KMS-11 (cell line): ENCODE measurements around the gene SSRP1.
"Not testable (repeated sequence)": the region's sequence is repeated elsewhere in the genome, so short reads cannot be mapped to it uniquely, and the experiment has no call there.

ENCODE experiments used
- H2AFZ ChIP-seq: fragments of 200-600 bp; sonication (generic); 2 replicates; pipeline ENCODE4 v1.6.1; 2016; ENCODE audit warnings: antibody characterized with exemption, mixed run types, low read depth
- H3K27ac ChIP-seq: fragments of 200-600 bp; sonication (generic); 2 replicates; pipeline ENCODE4 v1.6.1; 2016; ENCODE audit warnings: mild to moderate bottlenecking, mixed run types
- H3K27me3 ChIP-seq: fragments of 200-600 bp; sonication (generic); 2 replicates; pipeline ENCODE4 v1.6.1; 2017; ENCODE audit warnings: mild to moderate bottlenecking, low read depth, mixed run types, moderate library complexity; ENCODE audit not compliant: insufficient read depth
- H3K36me3 ChIP-seq: fragments of 200-600 bp; sonication (generic); 2 replicates; pipeline ENCODE4 v1.6.1; 2017; ENCODE audit warnings: mild to moderate bottlenecking, mixed run types; ENCODE audit not compliant: insufficient read depth
- H3K4me1 ChIP-seq: fragments of 200-600 bp; sonication (generic); 2 replicates; pipeline ENCODE4 v1.6.1; 2016; ENCODE audit warnings: mild to moderate bottlenecking, low read depth, mixed run types; ENCODE audit not compliant: poor library complexity, severe bottlenecking
- H3K4me2 ChIP-seq: fragments of 200-600 bp; sonication (generic); 2 replicates; pipeline ENCODE4 v1.7.0; 2016; ENCODE audit warnings: mild to moderate bottlenecking, mixed run types
- H3K4me3 ChIP-seq: fragments of 200-600 bp; sonication (generic); IDR thresholded peaks from 2 replicates; pipeline ENCODE4 v1.6.1; 2017; ENCODE audit warnings: low read depth, low read length, mixed read lengths; ENCODE audit not compliant: insufficient read depth
- H3K79me2 ChIP-seq: fragments of 200-600 bp; sonication (generic); 2 replicates; pipeline ENCODE4 v1.6.1; 2016; ENCODE audit warnings: low read depth, mixed run types; ENCODE audit not compliant: insufficient read depth
- H3K9ac ChIP-seq: fragments of 200-600 bp; sonication (generic); 2 replicates; pipeline ENCODE4 v1.6.1; 2016; ENCODE audit warnings: mild to moderate bottlenecking, mixed run types
- H4K20me1 ChIP-seq: fragments of 200-600 bp; sonication (generic); 2 replicates; pipeline ENCODE4 v1.6.1; 2016; ENCODE audit warnings: mild to moderate bottlenecking, mixed run types; ENCODE audit not compliant: insufficient read depth
- CTCF ChIP-seq: fragments of 200-600 bp; sonication (generic); conservative IDR thresholded peaks from 2 replicates; pipeline ENCODE4 v1.6.1; 2017; ENCODE audit warnings: low read depth, mild to moderate bottlenecking, antibody characterized with exemption, low read length, moderate library complexity, mixed read lengths

Gene SSRP1

GRCh38 chr11:57341250-57341808, 5.6 kb upstream of the SSRP1 start:
- Histone ChIP-seq H3K79me2 (no peaks in the 10 kb centered on the region), H2AFZ (no peak overlapping the region), H3K4me2 (no peak overlapping the region), H3K4me1 (peaks cover 4% of the 10 kb centered on the region), H3K36me3 (no peaks in the 10 kb centered on the region), H4K20me1 (no peaks in the 10 kb centered on the region), H3K27me3 (no peaks in the 10 kb centered on the region), H3K9ac (no peak overlapping the region), H3K27ac (no peak overlapping the region), H3K4me3 (no peak overlapping the region)
- no peak for TF ChIP-seq CTCF

GRCh38 chr11:57340039-57340615, 4.4 kb upstream of the SSRP1 start:
- no peaks in the 10 kb centered on the region for H3K36me3 ChIP-seq
- no peak overlapping the region for H2AFZ ChIP-seq
- no peak for TF ChIP-seq CTCF
- no peak overlapping the region for H3K27ac ChIP-seq
- H3K9ac ChIP-seq: no peak overlapping the region
- peaks cover 3% of the 10 kb centered on the region for H3K79me2 ChIP-seq
- no peaks in the 10 kb centered on the region for H3K27me3 ChIP-seq
- no peaks in the 10 kb centered on the region for H4K20me1 ChIP-seq
- no peak overlapping the region for H3K4me3 ChIP-seq
- no peak overlapping the region for H3K4me2 ChIP-seq
- H3K4me1 ChIP-seq: peaks cover 8% of the 10 kb centered on the region

GRCh38 chr11:57339328-57339727, 3.6 kb upstream of the SSRP1 start:
- H4K20me1 ChIP-seq: no peaks in the 10 kb centered on the region
- H3K36me3 ChIP-seq: no peaks in the 10 kb centered on the region
- no peak for TF ChIP-seq CTCF
- no peak overlapping the region for H2AFZ ChIP-seq
- H3K27me3 ChIP-seq: no peaks in the 10 kb centered on the region
- peaks cover 11% of the 10 kb centered on the region for H3K79me2 ChIP-seq
- H3K4me2 ChIP-seq: no peak overlapping the region
- no peak overlapping the region for H3K27ac ChIP-seq
- H3K4me3 ChIP-seq: no peak overlapping the region
- H3K4me1 ChIP-seq: peaks cover 13% of the 10 kb centered on the region
- no peak overlapping the region for H3K9ac ChIP-seq

- Histone ChIP-seq H3K4me2 (no peak within 1 kb of the TSS), H2AFZ (no peak within 1 kb of the TSS), H3K4me1 (peaks cover 22% of the 10 kb centered on the region), H3K27me3 (no peaks in the 10 kb centered on the region), H3K9ac (no peak within 1 kb of the TSS), H3K4me3 (no peak within 1 kb of the TSS), H4K20me1 (no peaks in the 10 kb centered on the region), H3K27ac (no peak within 1 kb of the TSS), H3K79me2 (peaks cover 22% of the 10 kb centered on the region), H3K36me3 (no peaks in the 10 kb centered on the region; the same call in 1 of the 2 replicates)
- no peak for TF ChIP-seq CTCF
Measured at GRCh38 chr11:57338142-57338541, 2.5 kb upstream of the SSRP1 start, which contains the start of gene P2RX3. Gene P2RX3, plus strand, starts transcription at chr11:57338352. Its CDS starts 199 bp downstream, at chr11:57338551.

- not testable (repeated sequence) for H3K4me2 ChIP-seq, H3K36me3 ChIP-seq, H3K4me3 ChIP-seq, H3K9ac ChIP-seq, H3K27me3 ChIP-seq, H4K20me1 ChIP-seq, H3K27ac ChIP-seq
- H3K79me2 ChIP-seq: peaks cover 35% of the 10 kb centered on the region
- peak overlapping the region; percentile 65 for H2AFZ ChIP-seq
- H3K4me1 ChIP-seq: peaks cover 22% of the 10 kb centered on the region
Measured at GRCh38 chr11:57336856-57337255, 1.2 kb upstream of the SSRP1 start.
